MG63 (cell line): Measurements from ENCODE around the gene CAPN8. TPM values are rescaled to one million over a fixed set of nuclear protein-coding genes. Genes with fewer than 3 reads are reported as not detected.

ENCODE experiments used
- DNase-seq: peaks from one replicate; pipeline ENCODE4 v3.0.0-alpha.2; 2020
- H3K27me3 ChIP-seq: fragments of 250-450 bp; sonication (Bioruptor Pico); 2 replicates; pipeline ENCODE4 v1.5.1; 2020; ENCODE audit warnings: mild to moderate bottlenecking, moderate library complexity
- H3K36me3 ChIP-seq: fragments of 250-450 bp; sonication (Bioruptor Pico); 2 replicates; pipeline ENCODE4 v1.5.1; 2020; ENCODE audit warnings: mild to moderate bottlenecking, moderate library complexity
- H3K4me3 ChIP-seq: fragments of 250-450 bp; sonication (Bioruptor Pico); 2 replicates; pipeline ENCODE4 v1.5.1; 2020; ENCODE audit warnings: mild to moderate bottlenecking, moderate library complexity
- H3K9me3 ChIP-seq: fragments of 250-450 bp; sonication (Bioruptor Pico); 2 replicates; pipeline ENCODE4 v1.5.1; 2020; ENCODE audit warnings: mild to moderate bottlenecking, moderate library complexity
- total RNA-seq: library from RNA; depleted of rRNA; stranded (reverse); fragments of >200 nt; shearing (Covaris generic); gene quantifications from 2 replicates; pipeline ENCODE4 v1.2.3, GENCODE V29; 2014; ENCODE audit warnings: low replicate concordance; rRNA removed

CAPN8 gene
- total RNA-seq, 1 experiment from 2014 or later = not detected

GRCh38 chr1:223500560-223501425 lies 164.7 kb downstream of the CAPN8 start:
- Histone ChIP-seq H3K36me3 (no peaks in the 10 kb centered on the region), H3K27me3 (no peaks in the 10 kb centered on the region), H3K4me3 (no peak overlapping the region), H3K9me3 (peaks cover 4% of the 10 kb centered on the region; the same call in 1 of the 2 replicates)
- peak; percentile 93 for DNase-seq

- peaks cover 4% of the 10 kb centered on the region; the same call in 1 of the 2 replicates for H3K9me3 ChIP-seq
- H3K36me3 ChIP-seq = no peaks in the 10 kb centered on the region
- no peak for DNase-seq
- no peak overlapping the region for H3K4me3 ChIP-seq
- H3K27me3 ChIP-seq = no peaks in the 10 kb centered on the region
These were observed 168.6 kb downstream of the CAPN8 start for GRCh38 chr1:223496883-223497282.

- H3K9me3 ChIP-seq = peaks cover 4% of the 10 kb centered on the region; the same call in 1 of the 2 replicates
- no peak overlapping the region for H3K4me3 ChIP-seq
- H3K36me3 ChIP-seq = no peaks in the 10 kb centered on the region
- H3K27me3 ChIP-seq = no peaks in the 10 kb centered on the region
- DNase-seq = no peak
These were observed 170.4 kb downstream of the CAPN8 start for GRCh38 chr1:223494926-223495645.

- Histone ChIP-seq H3K9me3 (no peaks in the 10 kb centered on the region), H3K27me3 (no peaks in the 10 kb centered on the region), H3K36me3 (no peaks in the 10 kb centered on the region), H3K4me3 (no peak overlapping the region)
- DNase-seq = no peak
These were observed 173.5 kb downstream of the CAPN8 start for GRCh38 chr1:223492044-223492443.

Other genes with a start within 250 kb of the CAPN8 start
- gene CAPN2, start 46.8 kb upstream of the CAPN8 start, total RNA-seq = 198 and 218 TPM in 2 replicates
- gene TP53BP2, start 180.2 kb upstream of the CAPN8 start, total RNA-seq = 9.8 and 22.3 TPM in 2 replicates